NCI-H2227 (cell line): ENCODE data around the gene TBC1D2B.
"Not testable (repeated sequence)": the region's sequence is repeated elsewhere in the genome, so short reads cannot be mapped to it uniquely, and the experiment has no call there.

ENCODE experiments used
- DNase-seq: peaks from one replicate; lab custom pipeline; 2025; ENCODE audit not compliant: unreplicated experiment; lab: John Stamatoyannopoulos, UW

TBC1D2B gene

GRCh38 chr15:77991658-77992201 lies 85.8 kb downstream of the TBC1D2B start:
- not testable (repeated sequence) for DNase-seq

GRCh38 chr15:77991029-77991406 lies 86.5 kb downstream of the TBC1D2B start:
- DNase-seq = no peak

- DNase-seq = no peak
Measured at GRCh38 chr15:77989296-77990143, 88.0 kb downstream of the TBC1D2B start.

DNA sequence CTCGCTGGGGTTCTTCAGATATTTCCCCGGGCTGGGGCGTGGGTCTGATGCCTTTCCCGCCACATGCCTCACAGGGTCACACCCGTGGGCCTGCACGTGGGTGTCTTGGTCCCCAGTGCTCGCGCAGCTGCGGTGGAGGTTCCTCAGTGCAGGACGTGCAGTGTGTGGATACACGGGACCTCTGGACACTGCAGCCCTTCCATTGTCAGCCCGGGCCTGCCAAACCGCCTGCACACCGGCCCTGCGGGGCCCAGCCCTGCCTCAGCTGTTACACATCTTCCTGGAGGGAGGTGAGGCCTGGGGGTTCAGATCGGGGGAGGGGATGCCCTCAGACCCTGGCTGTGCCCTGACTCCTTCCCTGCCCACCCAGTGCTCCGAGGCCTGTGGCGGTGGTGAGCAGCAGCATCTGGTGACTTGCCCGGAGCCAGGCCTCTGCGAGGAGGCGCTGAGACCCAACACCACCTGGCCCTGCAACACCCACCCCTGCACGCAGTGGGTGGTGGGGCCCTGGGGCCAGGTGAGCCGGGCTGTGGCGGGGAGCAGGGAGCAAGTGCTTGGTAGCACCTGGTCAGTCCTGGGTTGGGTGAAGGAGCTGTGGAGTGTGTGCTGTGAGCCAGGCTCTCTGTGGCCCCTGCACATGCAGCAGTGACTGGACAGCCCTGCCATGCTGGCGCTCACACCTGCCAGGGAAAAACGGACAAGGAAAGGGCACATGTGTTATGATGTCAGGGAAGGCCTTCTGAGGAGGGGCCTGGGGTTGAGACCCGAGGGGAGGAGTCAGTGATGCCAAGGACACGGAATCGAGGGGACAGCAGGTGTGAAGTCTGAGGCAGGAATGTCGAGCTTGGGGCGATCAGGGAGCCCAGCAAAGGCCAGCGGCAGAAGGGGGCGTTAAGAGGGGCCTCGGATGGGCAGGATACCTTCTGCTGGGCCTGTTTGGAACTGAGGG lies 88.9 kb downstream of the TBC1D2B start:
- no peak for DNase-seq

DNA sequence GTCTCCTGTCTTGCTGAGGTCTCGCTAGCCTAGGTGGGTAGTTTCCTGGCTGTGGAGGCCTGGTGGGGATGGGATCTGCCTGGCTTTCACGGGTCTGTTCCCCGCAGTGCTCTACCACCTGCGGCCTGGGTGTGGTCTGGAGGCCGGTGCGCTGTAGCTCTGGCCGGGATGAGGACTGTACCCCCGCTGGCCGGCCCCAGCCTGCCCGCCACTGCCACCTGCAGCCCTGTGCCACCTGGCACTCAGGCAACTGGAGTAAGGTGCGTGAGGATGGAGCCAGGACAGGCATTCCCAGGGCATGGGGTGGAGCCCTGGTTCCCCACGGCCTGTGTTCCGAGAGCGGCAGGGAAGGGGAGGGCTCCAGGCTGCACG lies 89.8 kb downstream of the TBC1D2B start:
- DNase-seq = not testable (repeated sequence)

- no peak for DNase-seq
Measured at GRCh38 chr15:77986891-77987764, 90.4 kb downstream of the TBC1D2B start.

- DNase-seq = no peak
Measured at GRCh38 chr15:77985931-77986480, 91.5 kb downstream of the TBC1D2B start.

DNA sequence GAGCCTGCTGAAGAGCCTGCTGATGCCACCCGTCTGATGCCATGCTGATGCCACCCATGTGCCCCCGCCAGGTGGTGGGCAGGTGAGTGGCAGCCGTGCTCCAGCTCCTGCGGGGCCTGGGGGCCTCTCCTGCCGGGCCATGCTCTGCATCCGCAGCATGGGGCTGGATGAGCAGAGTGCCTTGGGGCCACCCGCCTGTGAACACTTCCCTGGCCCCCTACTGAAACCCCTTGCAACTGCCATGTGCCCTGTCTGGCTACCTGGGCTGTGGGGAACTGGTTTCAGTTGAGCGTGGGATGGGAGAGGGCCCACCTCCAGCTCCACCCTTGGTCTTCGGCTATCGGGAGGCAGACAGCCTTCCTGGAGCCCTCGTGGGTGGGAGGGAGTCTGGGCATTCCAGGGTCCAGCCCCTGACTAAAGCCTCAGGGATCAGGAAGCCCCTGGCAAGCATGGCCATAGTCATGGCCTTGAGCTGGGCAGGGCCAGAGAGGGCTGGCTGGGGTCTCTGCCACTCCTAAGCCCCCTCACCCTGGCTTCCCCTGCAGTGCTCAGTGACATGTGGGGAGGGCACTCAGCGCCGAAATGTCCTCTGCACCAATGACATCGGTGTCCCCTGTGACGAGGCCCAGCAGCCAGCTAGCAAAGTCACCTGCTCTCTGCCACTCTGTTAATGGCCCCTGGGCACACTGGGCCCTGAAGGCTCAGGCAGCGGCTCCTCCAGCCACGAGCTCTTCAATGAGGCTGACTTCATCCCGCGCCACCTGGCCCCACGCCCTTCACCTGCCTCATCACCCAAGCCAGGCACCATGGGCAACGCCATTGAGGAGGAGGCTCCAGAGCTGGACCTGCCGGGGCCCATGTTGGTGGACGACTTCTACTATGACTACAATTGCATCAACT lies 92.2 kb downstream of the TBC1D2B start:
- no peak for DNase-seq

- DNase-seq = no peak
Measured at GRCh38 chr15:77984446-77984861, 93.1 kb downstream of the TBC1D2B start.

- no peak for DNase-seq
Measured at GRCh38 chr15:77983708-77984445, 93.6 kb downstream of the TBC1D2B start.

- no peak for DNase-seq
Measured at GRCh38 chr15:77983091-77983707, 94.3 kb downstream of the TBC1D2B start.

GRCh38 chr15:77982127-77982490 lies 95.4 kb downstream of the TBC1D2B start:
- DNase-seq = no peak

GRCh38 chr15:77981281-77982126 lies 96.0 kb downstream of the TBC1D2B start:
- DNase-seq = no peak

- DNase-seq = not testable (repeated sequence)
Measured at GRCh38 chr15:77980674-77981073, 96.8 kb downstream of the TBC1D2B start.

GRCh38 chr15:77980098-77980497 lies 97.4 kb downstream of the TBC1D2B start:
- DNase-seq = no peak

DNA sequence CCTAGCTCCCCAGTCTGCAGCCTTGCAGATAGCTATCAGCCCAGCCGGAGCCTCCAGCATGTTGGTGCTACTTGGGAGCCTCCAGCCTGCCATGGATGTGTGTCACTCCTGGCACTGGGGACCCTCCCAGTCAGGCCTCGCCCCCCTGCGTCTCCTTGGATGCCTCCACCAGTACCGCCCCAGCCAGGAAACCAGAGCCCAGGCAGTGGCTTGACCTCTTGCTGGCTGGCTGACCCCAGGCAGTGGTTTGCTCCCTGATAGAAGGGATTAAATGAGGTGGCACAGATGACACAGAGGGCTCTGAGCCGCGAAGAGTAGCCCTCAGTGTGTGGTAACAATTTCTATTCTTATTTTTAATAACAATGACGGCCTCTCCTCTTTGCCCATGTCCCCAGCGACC lies 98.4 kb downstream of the TBC1D2B start:
- DNase-seq = not testable (repeated sequence)

DNA sequence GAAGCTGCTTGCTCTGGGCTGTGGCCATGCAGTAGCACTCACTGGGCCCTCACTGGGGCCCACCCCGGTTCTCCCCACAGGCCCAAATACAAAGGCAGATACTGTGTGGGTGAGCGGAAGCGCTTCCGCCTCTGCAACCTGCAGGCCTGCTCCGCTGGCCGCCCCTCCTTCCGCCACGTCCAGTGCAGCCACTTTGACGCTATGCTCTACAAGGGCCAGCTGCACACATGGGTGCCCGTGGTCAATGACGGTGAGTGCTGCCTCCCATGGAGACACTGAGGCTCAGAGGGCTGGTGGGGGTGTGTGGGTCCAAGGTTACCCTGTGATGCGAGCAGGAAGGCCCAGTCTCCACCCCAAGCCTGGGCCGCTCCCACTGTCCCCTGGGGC lies 98.8 kb downstream of the TBC1D2B start:
- DNase-seq = not testable (repeated sequence)
